Vagina (tissue), 2 donors: ENCODE measurements around the gene KCNK10.

Experiments
- CTCF ChIP-seq, 3 experiments: fragments of 450-650 bp in 2 of 3; fragments of 200-600 bp in 1 of 3; sonication (generic) in 1 of 3; IDR thresholded peaks; one replicate each; pipeline ENCODE4 v1.5.1; 2017 to 2019; ENCODE audit warnings: antibody characterized with exemption in 3 of 3, mild to moderate bottlenecking in 2 of 3, moderate library complexity in 2 of 3
- POLR2A ChIP-seq, 2 donors: fragments of 450-650 bp; IDR thresholded peaks; one replicate each; pipeline ENCODE4 v1.6.1; 2017; ENCODE audit warnings: antibody characterized with exemption in 2 of 2, mild to moderate bottlenecking in 2 of 2, moderate library complexity in 2 of 2

- TF ChIP-seq CTCF (IDR thresholded peaks at IDR 0.05) (no peak), POLR2A (IDR thresholded peaks at IDR 0.05) (no peak)
These were observed 166.9 kb downstream of the KCNK10 start for GRCh38 chr14:88156127-88156526.
